Smooth muscle cell (in vitro differentiated cells): ENCODE results near the gene S100A9. TPM values are rescaled to one million over a fixed set of nuclear protein-coding genes. Genes with fewer than 3 reads are reported as not detected.
"Not testable (repeated sequence)": the region's sequence is repeated elsewhere in the genome, so short reads cannot be mapped to it uniquely, and the experiment has no call there.

Experiments
- DNase-seq: peaks from one replicate; lab custom pipeline; 2025; ENCODE audit not compliant: unreplicated experiment; lab: John Stamatoyannopoulos, UW
- H2AFZ ChIP-seq: fragments of 200-600 bp; sonication (generic); 2 replicates; pipeline ENCODE4 v1.6.0; 2016; ENCODE audit warnings: antibody characterized with exemption, low read depth, mild to moderate bottlenecking
- H3F3A ChIP-seq: fragments of 200-600 bp; sonication (generic); 2 replicates; pipeline ENCODE4 v1.6.0; 2017; ENCODE audit warnings: antibody characterized with exemption, low read depth
- H3K27ac ChIP-seq: fragments of 200-600 bp; sonication (generic); 2 replicates; pipeline ENCODE4 v1.5.1; 2016; ENCODE audit warnings: low read depth, mild to moderate bottlenecking
- H3K27me3 ChIP-seq: fragments of 200-600 bp; sonication (generic); 2 replicates; pipeline ENCODE4 v1.6.1; 2016; ENCODE audit warnings: low read depth, mild to moderate bottlenecking
- H3K36me3 ChIP-seq: fragments of 200-600 bp; sonication (generic); 2 replicates; pipeline ENCODE4 v1.5.1; 2016; ENCODE audit warnings: low read depth
- H3K4me1 ChIP-seq: fragments of 200-600 bp; sonication (generic); 2 replicates; pipeline ENCODE4 v1.5.1; 2016; ENCODE audit warnings: low read depth
- H3K4me2 ChIP-seq: fragments of 200-600 bp; sonication (generic); 2 replicates; pipeline ENCODE4 v1.6.0; 2016; ENCODE audit warnings: mild to moderate bottlenecking
- H3K4me3 ChIP-seq: fragments of 200-600 bp; sonication (generic); 2 replicates; pipeline ENCODE4 v1.5.1; 2016; ENCODE audit warnings: mild to moderate bottlenecking
- H3K79me2 ChIP-seq: fragments of 200-600 bp; sonication (generic); 2 replicates; pipeline ENCODE4 v1.6.0; 2016; ENCODE audit warnings: low read depth, mild to moderate bottlenecking
- H3K9ac ChIP-seq: fragments of 200-600 bp; sonication (generic); 2 replicates; pipeline ENCODE4 v1.6.0; 2016; ENCODE audit warnings: low read depth
- H3K9me3 ChIP-seq: fragments of 200-600 bp; sonication (generic); replicated peaks from 2 replicates; pipeline ENCODE4 v1.5.1; 2016; ENCODE audit warnings: low read depth
- H4K20me1 ChIP-seq: fragments of 200-600 bp; sonication (generic); 2 replicates; pipeline ENCODE4 v1.6.0; 2016; ENCODE audit warnings: low read depth
- CTCF ChIP-seq: fragments of 200-600 bp; sonication (generic); IDR thresholded peaks from 2 replicates; pipeline ENCODE4 v1.5.1; 2017; ENCODE audit warnings: borderline replicate concordance, mild to moderate bottlenecking, antibody characterized with exemption; ENCODE audit not compliant: insufficient read depth, poor library complexity, severe bottlenecking
- WGBS: methylation state at CpG from one replicate; pipeline ENCODE4 v1.1.7; 2016; ENCODE audit warnings: low lambda C conversion rate; 5-methylcytosine and 5-hydroxymethylcytosine counted together
- polyA plus RNA-seq: library from polyadenylated mRNA; unstranded; fragments of >200 nt; fragmentation: Nextera tagmentation; extraction: Ambion mirVana; gene quantifications from 2 replicates; pipeline ENCODE4 v1.2.1, GENCODE V29; 2016
- total RNA-seq: library from RNA; depleted of rRNA; stranded (reverse); fragments of >200 nt; gene quantifications from 2 replicates; pipeline ENCODE4 v1.2.3, GENCODE V29; 2014

The S100A9 gene
- total and polyA plus RNA-seq, 2 experiments from 2014 or later = 81.9 to 197 TPM

GRCh38 chr1:153346077-153346723 lies 11.5 kb upstream of the S100A9 start:
- Histone ChIP-seq H4K20me1 (no peaks in the 10 kb centered on the region), H3F3A (no peaks in the 10 kb centered on the region), H3K27me3 (peaks cover 13% of the 10 kb centered on the region), H3K79me2 (no peaks in the 10 kb centered on the region), H3K4me1 (no peaks in the 10 kb centered on the region), H3K36me3 (no peaks in the 10 kb centered on the region), H3K4me2 (no peak overlapping the region), H3K27ac (no peak overlapping the region), H3K9ac (no peak overlapping the region), H3K9me3 (no peaks in the 10 kb centered on the region), H2AFZ (no peak overlapping the region), H3K4me3 (no peak overlapping the region)
- TF ChIP-seq CTCF = no peak
- WGBS = 85% methylated on average over 6 of the region's 6 CpGs
- no peak for DNase-seq

GRCh38 chr1:153347049-153347448 lies 10.6 kb upstream of the S100A9 start:
- H3K9me3 ChIP-seq, H3F3A ChIP-seq, H3K36me3 ChIP-seq, DNase-seq, H3K79me2 ChIP-seq, H3K27ac ChIP-seq, H3K9ac ChIP-seq, H3K4me1 ChIP-seq, H4K20me1 ChIP-seq, H3K4me3 ChIP-seq, H3K4me2 ChIP-seq, H2AFZ ChIP-seq: not testable (repeated sequence)
- WGBS = 72% methylated on average over 14 of the region's 14 CpGs
- peaks cover 14% of the 10 kb centered on the region for H3K27me3 ChIP-seq

GRCh38 chr1:153347856-153348255 lies 9.8 kb upstream of the S100A9 start:
- Histone ChIP-seq H3K4me1 (no peaks in the 10 kb centered on the region), H3K4me2 (no peak overlapping the region), H2AFZ (no peak overlapping the region), H3K9me3 (no peaks in the 10 kb centered on the region), H3F3A (no peaks in the 10 kb centered on the region), H4K20me1 (no peaks in the 10 kb centered on the region), H3K9ac (no peak overlapping the region), H3K27me3 (peaks cover 14% of the 10 kb centered on the region), H3K4me3 (no peak overlapping the region), H3K79me2 (no peaks in the 10 kb centered on the region), H3K27ac (no peak overlapping the region), H3K36me3 (no peaks in the 10 kb centered on the region)
- WGBS = 70% methylated on average over 7 of the region's 7 CpGs
- TF ChIP-seq CTCF = no peak
- DNase-seq = no peak

GRCh38 chr1:153348511-153349362 lies 8.9 kb upstream of the S100A9 start, which contains the start of gene PGLYRP4:
TSS of gene PGLYRP4 (minus strand) at chr1:153348841. CDS start at chr1:153347932, 909 bp downstream.
- Histone ChIP-seq H3K27me3 (peaks cover 14% of the 10 kb centered on the region), H3K4me2 (no peak within 1 kb of the TSS), H3K4me1 (no peaks in the 10 kb centered on the region), H4K20me1 (no peaks in the 10 kb centered on the region), H3K9me3 (no peaks in the 10 kb centered on the region), H3F3A (no peaks in the 10 kb centered on the region), H3K27ac (no peak within 1 kb of the TSS), H3K36me3 (no peaks in the 10 kb centered on the region), H3K4me3 (no peak within 1 kb of the TSS), H3K79me2 (no peaks in the 10 kb centered on the region), H3K9ac (no peak within 1 kb of the TSS), H2AFZ (no peak within 1 kb of the TSS)
- 56% methylated on average over 9 of the region's 10 CpGs for WGBS
- DNase-seq = no peak
- TF ChIP-seq CTCF = no peak
